Measurements from ENCODE around the gene RABGAP1L.

GRCh38 chr1:174123843-174124242 lies 35.5 kb upstream of the RABGAP1L start:
- TF ChIP-seq ATF3 (IDR thresholded peaks at IDR 0.05) (no peak), CTCF (IDR thresholded peaks at IDR 0.05; ENCODE audit: low read depth, low read length, missing input control) (no peak), RXRA (IDR thresholded peaks at IDR 0.05) (no peak), RAD21 (IDR thresholded peaks at IDR 0.05) (no peak)

All from liver (tissue), 3 donors.